HepG2 (cell line): ENCODE measurements around the gene CALD1. TPM values are rescaled to one million over a fixed set of nuclear protein-coding genes. Genes with fewer than 3 reads are reported as not detected.

Source experiments
- ATAC-seq: fragments of 200-7000 bp; cut with Tn5 transposase; 3 replicates; pipeline ENCODE4 v1.9.1; 2020; ENCODE audit warnings: mild to moderate bottlenecking, moderate library complexity
- BruUV-seq: library from RNA; stranded (reverse); fragments of 400-500 nt; replicated peaks from 2 replicates; lab custom pipeline; 2021; lab: Mats Ljungman, UMichigan
- CTCF ChIA-PET: fragments of 300-600 bp; formaldehyde crosslinking; extraction: SDS; loops from one replicate; lab custom pipeline; 2021; ENCODE audit warnings: low total read pairs, inconsistent platforms, low intra/inter-chr PET ratio; lab: Yijun Ruan, JAX
- POLR2A ChIA-PET: fragments of 350-600 bp; sonication (Branson Sonifier 250); formaldehyde crosslinking; loops from one replicate; lab custom pipeline; 2020; ENCODE audit warnings: antibody characterized with exemption, inconsistent platforms; lab: Yijun Ruan, JAX
- DNase-seq: peaks from one replicate; pipeline ENCODE4 v3.0.0-alpha.2; 2015; ENCODE audit warnings: low spot score
- FAIRE-seq: peaks from 3 replicates; lab custom pipeline; 2011; peaks lifted over from hg19 to GRCh38; lab: Jason Lieb, UNC
- H2AFZ ChIP-seq: one replicate; pipeline ENCODE4 v1.6.1; 2011; ENCODE audit warnings: low read length, inconsistent platforms
- H3K27ac ChIP-seq: fragments of 300-600 bp; 3 replicates; pipeline ENCODE4 v1.8.0; 2011; ENCODE audit warnings: mixed run types, mild to moderate bottlenecking, mixed read lengths, low read length, inconsistent platforms; ENCODE audit not compliant: insufficient read depth; ENCODE audit errors: extremely low read length
- H3K27me3 ChIP-seq, 2 experiments: fragments of 200-600 bp in 1 of 2; 2 replicates in 1 of 2; 3 replicates in 1 of 2; pipeline versions ENCODE4 v1.6.0 to v1.8.0; 2011; ENCODE audit warnings: low read length in 2 of 2, mild to moderate bottlenecking in 2 of 2, moderate library complexity in 2 of 2, inconsistent platforms in 1 of 2; ENCODE audit not compliant: insufficient read depth in 2 of 2, control insufficient read depth in 1 of 2
- H3K36me3 ChIP-seq, 2 experiments: fragments of 200-600 bp in 1 of 2; replicated peaks in 1 of 2; 2 replicates in 1 of 2; 3 replicates in 1 of 2; pipeline versions ENCODE4 v1.5.1 to v1.8.0; 2011; ENCODE audit warnings: low read length in 2 of 2, inconsistent platforms in 1 of 2; ENCODE audit not compliant: insufficient read depth in 2 of 2, control insufficient read depth in 1 of 2
- H3K4me1 ChIP-seq: 2 replicates; pipeline ENCODE4 v1.5.1; 2012; ENCODE audit warnings: low read length, inconsistent platforms; ENCODE audit not compliant: insufficient read depth
- H3K4me2 ChIP-seq: 2 replicates; pipeline ENCODE4 v1.6.0; 2011; ENCODE audit warnings: low read depth, low read length, inconsistent platforms
- H3K4me3 ChIP-seq, 3 experiments: fragments of 200-600 bp in 1 of 3; sonication (generic), shearing (Covaris generic) in 1 of 3; replicated peaks in 1 of 3; 2 replicates each; pipeline ENCODE4 v1.5.1; 2011 to 2016; ENCODE audit warnings: low read length in 3 of 3, inconsistent platforms in 2 of 3, low read depth in 2 of 3, mild to moderate bottlenecking in 2 of 3, control low read depth in 1 of 3, mixed read lengths in 1 of 3; ENCODE audit not compliant: insufficient read depth in 1 of 3
- H3K79me2 ChIP-seq: one replicate; pipeline ENCODE4 v1.6.1; 2011; ENCODE audit warnings: low read length, inconsistent platforms; ENCODE audit not compliant: insufficient read depth
- H3K9ac ChIP-seq: 2 replicates; pipeline ENCODE4 v1.6.0; 2011; ENCODE audit warnings: mild to moderate bottlenecking, low read depth, low read length, inconsistent platforms; ENCODE audit not compliant: insufficient read depth
- H3K9me3 ChIP-seq: 2 replicates; pipeline ENCODE4 v1.5.1; 2012; ENCODE audit warnings: mild to moderate bottlenecking, low read length
- H4K20me1 ChIP-seq: 2 replicates; pipeline ENCODE4 v1.6.0; 2011; ENCODE audit warnings: inconsistent platforms, mild to moderate bottlenecking, low read length, moderate library complexity; ENCODE audit not compliant: insufficient read depth
- AGO2 ChIP-seq: fragments of 200-400 bp; formaldehyde crosslinking; optimal IDR thresholded peaks from 2 replicates; pipeline ENCODE3; 2017; ENCODE audit warnings: mild to moderate bottlenecking, low read depth, low read length, moderate library complexity
- NFE2 ChIP-seq: sonication (generic); formaldehyde crosslinking; IDR thresholded peaks from 2 replicates; pipeline ENCODE4 v1.4.0; 2020; ENCODE audit warnings: missing genetic modification reagents
- PPARG ChIP-seq: conservative IDR thresholded peaks from 2 replicates; pipeline ENCODE4 v1.6.1; 2016; ENCODE audit warnings: missing biosample characterization, missing genetic modification reagents
- RAD51 ChIP-seq: fragments of 450-650 bp; IDR thresholded peaks from 2 replicates; pipeline ENCODE4 v1.6.1; 2016; ENCODE audit warnings: borderline replicate concordance
- ZNF143 ChIP-seq: sonication (generic); formaldehyde crosslinking; IDR thresholded peaks from 2 replicates; pipeline ENCODE4 v1.4.0; 2020; ENCODE audit warnings: missing genetic modification reagents
- ZNF282 ChIP-seq: fragments of 450-650 bp; IDR thresholded peaks from 2 replicates; pipeline ENCODE4 v1.6.1; 2018; ENCODE audit not compliant: partially characterized antibody
- ZNF326 ChIP-seq: sonication (generic); formaldehyde crosslinking; IDR thresholded peaks from 2 replicates; pipeline ENCODE4 v1.4.0; 2020; ENCODE audit warnings: missing genetic modification reagents, borderline replicate concordance
- WGBS: methylation state at CpG from one replicate; pipeline ENCODE4 v1.1.6; 2017; ENCODE audit warnings: low lambda C conversion rate; 5-methylcytosine and 5-hydroxymethylcytosine counted together
- in situ Hi-C: cut with HindIII; loops from 2 replicates; pipeline ENCODE4 v1.10.0; 2017; ENCODE audit warnings: low pct_unique_long_range_greater_than_20kb; ENCODE audit not compliant: extremely low pct_ligation_motif_present
- intact Hi-C: fragments of 100-400 bp; cut with micrococcal nuclease; formaldehyde crosslinking; loops from one replicate; pipeline ENCODE4 v1.10.0; 2022; ENCODE audit not compliant: unreplicated experiment
- polyA plus RNA-seq, 8 experiments: library from polyadenylated mRNA; depleted of rRNA in 3 of 8; stranded (reverse) in 7 of 8; unstranded in 1 of 8; fragments of >200 nt; fragmentation: Illumina TruSeq in 4 of 8; extraction: Trizol in 4 of 8; gene quantifications; 2 replicates each; pipeline versions ENCODE4 v1.2.1 to v1.2.3, GENCODE V29; 2011 to 2016; ENCODE audit warnings: low read depth in 4 of 8, missing spikeins in 1 of 8, mixed read lengths in 1 of 8; ENCODE audit not compliant: insufficient read depth in 1 of 8
- total RNA-seq, 5 experiments: library from RNA; depleted of rRNA; stranded (reverse); fragments of >200 nt; fragmentation: Illumina TruSeq; extraction: Trizol; gene quantifications; 2 replicates each; pipeline ENCODE4 v1.2.3, GENCODE V29; 2016; ENCODE audit warnings: low read depth in 1 of 5
- TF ChIP-seq, protein P1 (sequence below): sonication (generic); formaldehyde crosslinking; IDR thresholded peaks from 2 replicates; pipeline ENCODE4 v1.4.0; 2020; ENCODE audit warnings: missing genetic modification reagents
- TF ChIP-seq, protein P2 (sequence below): sonication (generic); formaldehyde crosslinking; IDR thresholded peaks from 2 replicates; pipeline ENCODE4 v1.8.1; 2023; ENCODE audit warnings: mild to moderate bottlenecking, missing genetic modification reagents
- TF ChIP-seq, protein P3 (sequence below): sonication (generic); formaldehyde crosslinking; IDR thresholded peaks from 2 replicates; pipeline ENCODE4 v1.4.0; 2020; ENCODE audit warnings: mild to moderate bottlenecking, missing genetic modification reagents
- TF ChIP-seq, protein P4 (sequence below): sonication (generic); formaldehyde crosslinking; IDR thresholded peaks from 2 replicates; pipeline ENCODE4 v1.9.0; 2021; ENCODE audit warnings: missing genetic modification reagents, borderline replicate concordance

CALD1 gene
- total and polyA plus RNA-seq, 2 of the 13 experiments (the other 11 are each of a cell fraction or from before 2014, with no cell fraction given) = 53.0 to 112 TPM

DNA sequence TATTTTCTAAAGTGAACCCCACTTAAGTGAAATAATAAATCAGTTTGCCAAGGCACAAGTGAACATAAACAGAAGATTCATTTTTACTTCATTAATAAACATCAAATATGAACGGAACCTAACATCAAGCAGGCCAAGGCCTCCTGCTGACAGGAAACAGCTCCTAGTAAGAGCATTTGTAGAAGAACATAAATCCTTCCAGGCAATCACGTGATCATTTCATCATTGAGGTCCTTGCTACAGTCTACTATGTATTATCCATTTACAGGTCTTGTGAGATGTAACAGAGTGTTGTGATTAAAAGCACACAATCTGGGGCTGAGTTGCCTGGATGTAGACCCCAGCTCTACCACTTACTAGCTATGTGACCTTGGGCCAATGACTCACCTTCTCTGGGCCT is 70.6 kb downstream of the CALD1 start:
- no peak for ATAC-seq
- in situ Hi-C loops (no loop called here), intact Hi-C loops (no loop called here)
- Histone ChIP-seq H3K9ac (no peak overlapping the region), H3K4me3 (no peak overlapping the region), H3K36me3 (no peaks in the 10 kb centered on the region), H3K9me3 (no peaks in the 10 kb centered on the region), H3K4me2 (no peak overlapping the region), H2AFZ (no peak overlapping the region), H4K20me1 (no peaks in the 10 kb centered on the region), H3K79me2 (no peaks in the 10 kb centered on the region), H3K27ac (no peak overlapping the region), H3K27me3 (no peaks in the 10 kb centered on the region), H3K4me1 (peaks cover 10% of the 10 kb centered on the region)
- no peak for DNase-seq
- no peak for FAIRE-seq
- TF ChIP-seq, protein P1, sequence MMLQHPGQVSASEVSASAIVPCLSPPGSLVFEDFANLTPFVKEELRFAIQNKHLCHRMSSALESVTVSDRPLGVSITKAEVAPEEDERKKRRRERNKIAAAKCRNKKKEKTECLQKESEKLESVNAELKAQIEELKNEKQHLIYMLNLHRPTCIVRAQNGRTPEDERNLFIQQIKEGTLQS (CRISPR knock-in tag) = no peak
- TF ChIP-seq ZNF282 (no peak), RAD51 (peak; percentile 42; the same call in 1 of the 2 replicates)
- POLR2A ChIA-PET = no interaction called here
- BruUV-seq = no TSS peak
- WGBS = 68% methylated on average over 2 of the region's 2 CpGs
- CTCF ChIA-PET = no interaction called here

DNA sequence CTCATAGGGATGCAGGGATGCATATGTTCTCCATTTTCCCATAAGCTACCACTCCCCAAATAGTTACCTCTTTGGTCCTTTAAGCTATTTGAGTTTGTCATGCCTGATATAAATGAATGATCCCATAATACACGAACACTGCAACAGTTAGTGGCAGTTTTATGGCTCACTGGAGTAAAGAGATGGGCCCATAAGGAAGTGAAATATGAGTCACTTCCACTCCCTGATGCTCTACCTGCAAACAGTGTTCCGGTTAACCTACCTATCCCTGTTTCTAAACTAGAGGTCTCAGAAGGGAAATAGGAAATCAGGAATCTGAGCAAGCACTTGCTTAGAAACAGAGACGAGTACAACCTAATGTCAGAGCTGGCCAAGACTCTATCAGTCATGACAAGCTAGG is 71.7 kb downstream of the CALD1 start:
- ChIA-PET CTCF (no interaction called here), POLR2A (no interaction called here)
- WGBS = 71% methylated on average over 3 of the region's 3 CpGs
- Histone ChIP-seq H2AFZ (no peak overlapping the region), H4K20me1 (no peaks in the 10 kb centered on the region), H3K4me2 (no peak overlapping the region), H3K27ac (no peak overlapping the region), H3K9ac (no peak overlapping the region), H3K4me3 (no peak overlapping the region), H3K4me1 (no peaks in the 10 kb centered on the region), H3K9me3 (no peaks in the 10 kb centered on the region), H3K36me3 (no peaks in the 10 kb centered on the region), H3K79me2 (no peaks in the 10 kb centered on the region), H3K27me3 (no peaks in the 10 kb centered on the region)
- no peak for FAIRE-seq
- in situ Hi-C loops (no loop called here), intact Hi-C loops (no loop called here)
- no peak for ATAC-seq
- DNase-seq = no peak
- TF ChIP-seq, protein P2, sequence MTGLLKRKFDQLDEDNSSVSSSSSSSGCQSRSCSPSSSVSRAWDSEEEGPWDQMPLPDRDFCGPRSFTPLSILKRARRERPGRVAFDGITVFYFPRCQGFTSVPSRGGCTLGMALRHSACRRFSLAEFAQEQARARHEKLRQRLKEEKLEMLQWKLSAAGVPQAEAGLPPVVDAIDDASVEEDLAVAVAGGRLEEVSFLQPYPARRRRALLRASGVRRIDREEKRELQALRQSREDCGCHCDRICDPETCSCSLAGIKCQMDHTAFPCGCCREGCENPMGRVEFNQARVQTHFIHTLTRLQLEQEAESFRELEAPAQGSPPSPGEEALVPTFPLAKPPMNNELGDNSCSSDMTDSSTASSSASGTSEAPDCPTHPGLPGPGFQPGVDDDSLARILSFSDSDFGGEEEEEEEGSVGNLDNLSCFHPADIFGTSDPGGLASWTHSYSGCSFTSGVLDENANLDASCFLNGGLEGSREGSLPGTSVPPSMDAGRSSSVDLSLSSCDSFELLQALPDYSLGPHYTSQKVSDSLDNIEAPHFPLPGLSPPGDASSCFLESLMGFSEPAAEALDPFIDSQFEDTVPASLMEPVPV (CRISPR knock-in tag) = no peak
- TF ChIP-seq AGO2 = no peak
- TF ChIP-seq, protein P3, sequence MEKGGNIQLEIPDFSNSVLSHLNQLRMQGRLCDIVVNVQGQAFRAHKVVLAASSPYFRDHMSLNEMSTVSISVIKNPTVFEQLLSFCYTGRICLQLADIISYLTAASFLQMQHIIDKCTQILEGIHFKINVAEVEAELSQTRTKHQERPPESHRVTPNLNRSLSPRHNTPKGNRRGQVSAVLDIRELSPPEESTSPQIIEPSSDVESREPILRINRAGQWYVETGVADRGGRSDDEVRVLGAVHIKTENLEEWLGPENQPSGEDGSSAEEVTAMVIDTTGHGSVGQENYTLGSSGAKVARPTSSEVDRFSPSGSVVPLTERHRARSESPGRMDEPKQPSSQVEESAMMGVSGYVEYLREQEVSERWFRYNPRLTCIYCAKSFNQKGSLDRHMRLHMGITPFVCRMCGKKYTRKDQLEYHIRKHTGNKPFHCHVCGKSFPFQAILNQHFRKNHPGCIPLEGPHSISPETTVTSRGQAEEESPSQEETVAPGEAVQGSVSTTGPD (CRISPR knock-in tag) = no peak
- no peak for TF ChIP-seq ZNF143 (CRISPR knock-in tag)
- no peak for TF ChIP-seq NFE2 (CRISPR knock-in tag)
- no peak for TF ChIP-seq PPARG (CRISPR knock-in tag)
- TF ChIP-seq, protein P4, sequence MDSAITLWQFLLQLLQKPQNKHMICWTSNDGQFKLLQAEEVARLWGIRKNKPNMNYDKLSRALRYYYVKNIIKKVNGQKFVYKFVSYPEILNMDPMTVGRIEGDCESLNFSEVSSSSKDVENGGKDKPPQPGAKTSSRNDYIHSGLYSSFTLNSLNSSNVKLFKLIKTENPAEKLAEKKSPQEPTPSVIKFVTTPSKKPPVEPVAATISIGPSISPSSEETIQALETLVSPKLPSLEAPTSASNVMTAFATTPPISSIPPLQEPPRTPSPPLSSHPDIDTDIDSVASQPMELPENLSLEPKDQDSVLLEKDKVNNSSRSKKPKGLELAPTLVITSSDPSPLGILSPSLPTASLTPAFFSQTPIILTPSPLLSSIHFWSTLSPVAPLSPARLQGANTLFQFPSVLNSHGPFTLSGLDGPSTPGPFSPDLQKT = no peak
- no peak for TF ChIP-seq ZNF326 (CRISPR knock-in tag)
- BruUV-seq = no TSS peak
